ENCODE results near the gene ACSM3.
A peak's percentile ranks its signal among the peaks of the same experiment; 100 is the strongest.

The ACSM3 gene

GRCh38 chr16:20789130-20789529 is 25.3 kb downstream of the ACSM3 start:
- no peak for DNase-seq (ENCODE audit: low read depth)
- no peak overlapping the region for H3K4me3 ChIP-seq (ENCODE audit: low read depth, low read length)
- TF ChIP-seq CTCF (IDR thresholded peaks at IDR 0.05; ENCODE audit: insufficient read depth, low read depth, low read length, missing control alignments), result no peak

- TF ChIP-seq CTCF (IDR thresholded peaks at IDR 0.05; ENCODE audit: insufficient read depth, low read depth, low read length, missing control alignments), result no peak
- DNase-seq (ENCODE audit: low read depth), result no peak
- no peak overlapping the region for H3K4me3 ChIP-seq (ENCODE audit: low read depth, low read length)
These were observed 28.3 kb downstream of the ACSM3 start for GRCh38 chr16:20791923-20792612.

GRCh38 chr16:20798364-20798763 is 34.5 kb downstream of the ACSM3 start:
- no peak for DNase-seq (ENCODE audit: low read depth)
- no peak for TF ChIP-seq CTCF (IDR thresholded peaks at IDR 0.05; ENCODE audit: insufficient read depth, low read depth, low read length, missing control alignments)
- H3K4me3 ChIP-seq (ENCODE audit: low read depth, low read length), result no peak overlapping the region

GRCh38 chr16:20799599-20799998 is 35.8 kb downstream of the ACSM3 start:
- DNase-seq (ENCODE audit: low read depth), result peak; percentile 29
- H3K4me3 ChIP-seq (ENCODE audit: low read depth, low read length), result no peak overlapping the region
- peak; percentile 40 for TF ChIP-seq CTCF (IDR thresholded peaks at IDR 0.05; ENCODE audit: insufficient read depth, low read depth, low read length, missing control alignments)

- TF ChIP-seq CTCF (IDR thresholded peaks at IDR 0.05; ENCODE audit: insufficient read depth, low read depth, low read length, missing control alignments), result no peak
- DNase-seq (ENCODE audit: low read depth), result no peak
- H3K4me3 ChIP-seq (ENCODE audit: low read depth, low read length), result no peak overlapping the region
These were observed 37.5 kb downstream of the ACSM3 start for GRCh38 chr16:20801278-20801677.

- no peak for DNase-seq (ENCODE audit: low read depth)
- H3K4me3 ChIP-seq (ENCODE audit: low read depth, low read length), result no peak overlapping the region
- no peak for TF ChIP-seq CTCF (IDR thresholded peaks at IDR 0.05; ENCODE audit: insufficient read depth, low read depth, low read length, missing control alignments)
These were observed 39.4 kb downstream of the ACSM3 start for GRCh38 chr16:20803192-20803560.

Data from GM12865 (cell line).